HepG2 (cell line): Measurements from ENCODE around the gene STAT1. TPM values are rescaled to one million over a fixed set of nuclear protein-coding genes. Genes with fewer than 3 reads are reported as not detected.

Source experiments
- CEBPB ChIP-seq: IDR thresholded peaks from 2 replicates; pipeline ENCODE4 v1.6.1; 2011; ENCODE audit warnings: low read depth, low read length, improper control_type of control experiment, borderline replicate concordance
- FOXC1 ChIP-seq: sonication (generic); formaldehyde crosslinking; IDR thresholded peaks from 2 replicates; pipeline ENCODE4 v1.8.0; 2022; ENCODE audit warnings: mild to moderate bottlenecking, missing genetic modification reagents, borderline replicate concordance
- GABPB1 ChIP-seq: IDR thresholded peaks from 2 replicates; pipeline ENCODE4 v1.6.1; 2016; ENCODE audit warnings: mild to moderate bottlenecking, missing genetic modification reagents, moderate library complexity, missing compliant biosample characterization
- HOXA9 ChIP-seq: sonication (generic); formaldehyde crosslinking; IDR thresholded peaks from 2 replicates; pipeline ENCODE4 v1.8.1; 2022; ENCODE audit warnings: missing genetic modification reagents, mild to moderate bottlenecking, moderate library complexity, borderline replicate concordance
- MYC ChIP-seq: sonication (generic); formaldehyde crosslinking; IDR thresholded peaks from 2 replicates; pipeline ENCODE4 v1.9.0; 2021; ENCODE audit warnings: missing genetic modification reagents, borderline replicate concordance
- POGZ ChIP-seq: sonication (generic); formaldehyde crosslinking; IDR thresholded peaks from 2 replicates; pipeline ENCODE4 v1.4.0; 2020; ENCODE audit warnings: mild to moderate bottlenecking, missing genetic modification reagents
- SETDB1 ChIP-seq: sonication (generic); formaldehyde crosslinking; IDR thresholded peaks from 2 replicates; pipeline ENCODE4 v1.5.1; 2020; ENCODE audit warnings: missing genetic modification reagents, mild to moderate bottlenecking, borderline replicate concordance
- SNAPC4 ChIP-seq: sonication (generic); formaldehyde crosslinking; IDR thresholded peaks from 2 replicates; pipeline ENCODE4 v1.4.0; 2020; ENCODE audit warnings: mild to moderate bottlenecking, missing genetic modification reagents
- TBX2 ChIP-seq: sonication (generic); formaldehyde crosslinking; IDR thresholded peaks from 2 replicates; pipeline ENCODE4 v1.5.0; 2020; ENCODE audit warnings: missing genetic modification reagents, mild to moderate bottlenecking, borderline replicate concordance
- UBTF ChIP-seq: sonication (generic); formaldehyde crosslinking; IDR thresholded peaks from 2 replicates; pipeline ENCODE4 v1.4.0; 2020; ENCODE audit warnings: mild to moderate bottlenecking, missing genetic modification reagents
- ZFP1 ChIP-seq: IDR thresholded peaks from 2 replicates; pipeline ENCODE4 v1.6.1; 2016
- ZHX2 ChIP-seq, 2 experiments: sonication (generic) in 1 of 2; formaldehyde crosslinking in 1 of 2; IDR thresholded peaks; 2 replicates each; pipeline versions ENCODE4 v1.6.1 to v1.9.0; 2014 to 2022; ENCODE audit warnings: antibody characterized with exemption in 1 of 2, borderline replicate concordance in 1 of 2, inconsistent platforms in 1 of 2, low read depth in 1 of 2, missing genetic modification reagents in 1 of 2
- ZNF484 ChIP-seq: sonication (generic); formaldehyde crosslinking; IDR thresholded peaks from 2 replicates; pipeline ENCODE4 v1.5.1; 2020; ENCODE audit warnings: mild to moderate bottlenecking, low read depth, missing genetic modification reagents, borderline replicate concordance
- ZNF564 ChIP-seq: sonication (generic); formaldehyde crosslinking; IDR thresholded peaks from 2 replicates; pipeline ENCODE4 v1.8.1; 2023; ENCODE audit warnings: mild to moderate bottlenecking, missing genetic modification reagents
- ZNF644 ChIP-seq: IDR thresholded peaks from 2 replicates; pipeline ENCODE4 v1.6.1; 2016; ENCODE audit warnings: low read depth
- polyA plus RNA-seq, 8 experiments: library from polyadenylated mRNA; depleted of rRNA in 3 of 8; stranded (reverse) in 7 of 8; unstranded in 1 of 8; fragments of >200 nt; fragmentation: Illumina TruSeq in 4 of 8; extraction: Trizol in 4 of 8; gene quantifications; 2 replicates each; pipeline versions ENCODE4 v1.2.1 to v1.2.3, GENCODE V29; 2011 to 2016; ENCODE audit warnings: low read depth in 4 of 8, missing spikeins in 1 of 8, mixed read lengths in 1 of 8; ENCODE audit not compliant: insufficient read depth in 1 of 8
- total RNA-seq, 5 experiments: library from RNA; depleted of rRNA; stranded (reverse); fragments of >200 nt; fragmentation: Illumina TruSeq; extraction: Trizol; gene quantifications; 2 replicates each; pipeline ENCODE4 v1.2.3, GENCODE V29; 2016; ENCODE audit warnings: low read depth in 1 of 5

STAT1 gene
- total and polyA plus RNA-seq, 2 of the 13 experiments (the other 11 are each of a cell fraction or from before 2014, with no cell fraction given) = 21.8 to 59.6 TPM

- no peak for TF ChIP-seq MYC (CRISPR knock-in tag)
- TF ChIP-seq TBX2 (CRISPR knock-in tag) = peak; percentile 5; the same call in 1 of the 2 replicates
- no peak; the same call in 1 of the 2 replicates for TF ChIP-seq SNAPC4
- no peak for TF ChIP-seq ZNF484 (CRISPR knock-in tag)
- no peak for TF ChIP-seq HOXA9
- 0 out of 2 replicates have a peak, but pooled peaks have one; percentile 48 for TF ChIP-seq ZNF644 (CRISPR knock-in tag)
- TF ChIP-seq SETDB1 (CRISPR knock-in tag) = peak; percentile 15
- TF ChIP-seq POGZ = 0 out of 2 replicates have a peak, but pooled peaks have one; percentile 30
- TF ChIP-seq GABPB1 (CRISPR knock-in tag) = no peak
- peak; percentile 40; the same call in 1 of the 2 replicates for TF ChIP-seq CEBPB
- TF ChIP-seq FOXC1 = no peak
- peak; percentile 26; the same call in 1 of the 2 replicates for TF ChIP-seq UBTF (CRISPR knock-in tag)
- TF ChIP-seq ZHX2 (IDR thresholded peaks at IDR 0.05; ENCODE audit: low read depth) = 0 out of 2 replicates have a peak, but pooled peaks have one; percentile 28
- TF ChIP-seq ZHX2 (CRISPR knock-in tag; IDR thresholded peaks at IDR 0.05; ENCODE audit: borderline replicate concordance) = no peak
- no peak for TF ChIP-seq ZNF564 (CRISPR knock-in tag)
- TF ChIP-seq ZFP1 (CRISPR knock-in tag) = no peak
Measured at GRCh38 chr2:191020742-191021381, 6.9 kb upstream of the STAT1 start (continued).
